ENCODE data around the gene PRORP. TPM values are rescaled to one million over a fixed set of nuclear protein-coding genes. Genes with fewer than 3 reads are reported as not detected.
"Not testable (repeated sequence)": the region's sequence is repeated elsewhere in the genome, so short reads cannot be mapped to it uniquely, and the experiment has no call there.

PRORP gene
- total and polyA plus RNA-seq, 2 donors = 28.5 to 42.1 TPM

DNA sequence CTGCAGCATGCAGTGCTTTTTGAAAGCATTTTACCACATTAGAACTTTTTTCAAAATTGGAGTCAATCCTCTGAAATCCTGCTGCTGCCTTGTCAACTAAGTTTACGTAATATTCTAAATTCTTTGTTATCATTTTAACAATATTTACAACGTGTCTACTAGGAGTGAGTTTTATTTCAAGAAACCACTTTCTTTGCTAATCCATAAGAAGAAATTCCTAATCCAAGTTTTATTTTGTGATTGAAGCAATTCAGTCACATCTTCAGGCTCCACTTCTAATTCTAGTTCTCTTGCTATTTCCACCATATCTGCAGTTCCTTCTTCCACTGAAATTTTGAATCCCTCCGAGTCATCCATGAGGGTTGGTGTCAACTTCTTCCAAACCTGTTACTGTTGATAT is 25.4 kb downstream of the PRORP start:
- Histone ChIP-seq H3K9me3 (ENCODE audit: control insufficient read depth in 2 of 2, insufficient read depth in 1 of 2, low read length in 1 of 2) (no peaks in the 10 kb centered on the region), H3K4me1 (ENCODE audit: control insufficient read depth in 2 of 2, insufficient read depth in 2 of 2, low read length in 2 of 2) (no peaks in the 10 kb centered on the region), H3K27ac (ENCODE audit: low read depth in 1 of 2, low read length in 1 of 2) (no peak overlapping the region), H3K27me3 (ENCODE audit: control insufficient read depth in 2 of 2, insufficient read depth in 1 of 2, low read length in 1 of 2) (no peaks in the 10 kb centered on the region), H3K36me3 (ENCODE audit: control insufficient read depth in 2 of 2, insufficient read depth in 2 of 2, low read length in 1 of 2) (peaks cover 3 to 6% of the 10 kb centered on the region in 2 donors), H3K4me3 (ENCODE audit: low read length in 2 of 2) (no peak overlapping the region)
- 96% methylated on average over 3 of the region's 3 CpGs for WGBS
- no peak for DNase-seq (ENCODE audit: low read depth in 6 of 9, low spot score in 9 of 9)

DNA sequence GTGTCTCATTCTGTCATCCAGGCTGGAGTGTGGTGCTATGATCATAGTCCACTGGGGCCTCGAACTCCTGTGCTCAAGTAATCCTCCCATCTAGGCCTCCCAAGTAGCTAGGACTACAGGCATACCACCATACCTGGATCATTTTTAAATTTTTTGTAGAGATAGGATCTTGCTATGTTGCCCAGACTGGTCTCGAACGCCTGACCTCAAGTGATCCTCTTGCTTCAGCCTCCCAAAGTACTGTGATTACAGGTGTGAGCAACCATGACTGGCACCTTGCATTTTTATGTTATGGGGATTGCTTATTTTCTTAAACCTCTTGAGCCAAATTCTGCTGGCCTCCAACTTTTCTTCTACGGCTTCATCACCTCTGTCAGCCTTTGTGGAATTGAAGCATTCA is 26.9 kb downstream of the PRORP start:
- Histone ChIP-seq H3K4me1 (ENCODE audit: control insufficient read depth in 2 of 2, insufficient read depth in 2 of 2, low read length in 2 of 2) (no peaks in the 10 kb centered on the region), H3K9me3 (ENCODE audit: control insufficient read depth in 2 of 2, insufficient read depth in 1 of 2, low read length in 1 of 2) (no peaks in the 10 kb centered on the region), H3K4me3 (ENCODE audit: low read length in 2 of 2) (no peak overlapping the region), H3K27ac (ENCODE audit: low read depth in 1 of 2, low read length in 1 of 2) (no peak overlapping the region), H3K27me3 (ENCODE audit: control insufficient read depth in 2 of 2, insufficient read depth in 1 of 2, low read length in 1 of 2) (no peaks in the 10 kb centered on the region), H3K36me3 (ENCODE audit: control insufficient read depth in 2 of 2, insufficient read depth in 2 of 2, low read length in 1 of 2) (peaks cover 0 to under 1% of the 10 kb centered on the region in 2 donors)
- DNase-seq (ENCODE audit: low read depth in 6 of 9, low spot score in 9 of 9) = no peak
- WGBS = 97% methylated on average over 4 of the region's 4 CpGs

DNA sequence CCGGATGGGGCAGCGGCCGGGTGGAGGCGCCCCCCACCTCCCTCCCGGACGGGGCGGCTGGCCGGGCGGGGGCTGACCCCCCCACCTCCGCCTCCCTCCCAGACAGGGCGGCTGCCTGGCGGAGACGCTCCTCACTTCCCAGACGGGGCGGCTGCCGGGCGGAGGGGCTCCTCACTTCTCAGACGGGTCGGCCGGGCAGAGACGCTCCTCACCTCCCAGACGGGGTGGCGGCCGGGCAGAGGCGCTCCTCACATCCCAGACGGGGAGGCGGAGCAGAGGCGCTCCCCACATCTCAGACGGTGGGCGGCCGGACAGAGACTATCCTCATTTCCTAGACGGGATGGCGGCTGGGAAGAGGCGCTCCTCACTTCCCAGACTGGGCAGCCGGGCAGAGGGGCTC is 30.2 kb downstream of the PRORP start:
- not testable (repeated sequence) for H3K27me3 ChIP-seq (ENCODE audit: control insufficient read depth in 2 of 2, insufficient read depth in 1 of 2, low read length in 1 of 2); H3K27ac ChIP-seq (ENCODE audit: low read depth in 1 of 2, low read length in 1 of 2); DNase-seq (ENCODE audit: low read depth in 6 of 9, low spot score in 9 of 9); H3K4me3 ChIP-seq (ENCODE audit: low read length in 2 of 2); H3K36me3 ChIP-seq (ENCODE audit: control insufficient read depth in 2 of 2, insufficient read depth in 2 of 2, low read length in 1 of 2); H3K4me1 ChIP-seq (ENCODE audit: control insufficient read depth in 2 of 2, insufficient read depth in 2 of 2, low read length in 2 of 2); H3K9me3 ChIP-seq (ENCODE audit: control insufficient read depth in 2 of 2, insufficient read depth in 1 of 2, low read length in 1 of 2)
- WGBS = 97% methylated on average over 35 of the region's 35 CpGs

DNA sequence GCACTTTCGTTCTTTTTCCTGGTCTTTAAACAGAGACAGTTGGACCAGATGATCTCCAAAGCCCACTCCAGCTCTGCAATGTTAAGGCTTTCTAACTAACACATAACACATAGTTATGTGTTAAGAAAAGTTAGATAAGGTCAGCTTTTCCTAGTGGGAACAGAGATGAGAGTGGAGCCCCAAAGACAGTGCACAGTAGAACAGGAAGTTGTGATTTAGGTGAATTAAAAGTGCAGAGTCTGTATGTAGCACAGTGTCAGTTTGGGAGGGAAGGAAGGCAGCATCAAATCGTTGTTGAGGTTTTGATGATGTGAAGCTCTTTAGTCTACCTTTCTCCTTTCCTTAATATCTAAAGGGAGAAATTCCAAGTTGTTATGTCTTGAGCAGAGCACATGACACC is 31.7 kb downstream of the PRORP start:
- H3K36me3 ChIP-seq (ENCODE audit: control insufficient read depth in 2 of 2, insufficient read depth in 2 of 2, low read length in 1 of 2) = peaks cover 3% of the 10 kb centered on the region in 2 donors
- H3K4me1 ChIP-seq (ENCODE audit: control insufficient read depth in 2 of 2, insufficient read depth in 2 of 2, low read length in 2 of 2) = peaks cover 2% of the 10 kb centered on the region in 2 donors
- no peak for DNase-seq (ENCODE audit: low read depth in 6 of 9, low spot score in 9 of 9)
- no peaks in the 10 kb centered on the region for H3K9me3 ChIP-seq (ENCODE audit: control insufficient read depth in 2 of 2, insufficient read depth in 1 of 2, low read length in 1 of 2)
- WGBS = 55% methylated on average over 2 of the region's 2 CpGs
- no peaks in the 10 kb centered on the region for H3K27me3 ChIP-seq (ENCODE audit: control insufficient read depth in 2 of 2, insufficient read depth in 1 of 2, low read length in 1 of 2)
- no peak overlapping the region for H3K4me3 ChIP-seq (ENCODE audit: low read length in 2 of 2)
- no peak overlapping the region for H3K27ac ChIP-seq (ENCODE audit: low read depth in 1 of 2, low read length in 1 of 2)

DNA sequence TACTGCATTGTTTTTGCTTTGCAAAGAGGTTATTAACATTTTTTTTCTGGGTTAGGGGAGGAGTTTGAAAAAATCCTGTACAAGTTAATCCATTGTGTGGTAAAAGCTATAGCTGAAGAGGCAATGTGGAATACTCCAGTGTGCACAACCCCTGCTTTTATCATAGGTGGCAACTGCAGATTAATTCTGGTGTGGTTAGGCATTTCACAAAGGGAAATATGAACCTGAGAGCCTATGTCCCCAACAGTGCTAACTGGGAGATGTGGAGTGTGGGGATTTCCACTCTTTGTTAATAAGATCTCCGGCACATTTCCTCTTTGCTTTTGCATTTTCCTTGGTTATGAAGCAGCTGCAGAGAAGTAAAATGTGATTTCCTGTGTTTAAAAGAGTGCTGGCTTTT is 33.6 kb downstream of the PRORP start:
- peak in 3 of 9 donors; percentile 5 to 37 (median 21) for DNase-seq (ENCODE audit: low read depth in 6 of 9, low spot score in 9 of 9)
- H3K4me1 ChIP-seq (ENCODE audit: control insufficient read depth in 2 of 2, insufficient read depth in 2 of 2, low read length in 2 of 2) = peaks cover 2% of the 10 kb centered on the region in 2 donors
- H3K27me3 ChIP-seq (ENCODE audit: control insufficient read depth in 2 of 2, insufficient read depth in 1 of 2, low read length in 1 of 2) = no peaks in the 10 kb centered on the region
- whole genome bisulfite sequencing = 34% methylated on average over 1 of the region's 1 CpG
- peaks cover 4 to 8% of the 10 kb centered on the region in 2 donors for H3K36me3 ChIP-seq (ENCODE audit: control insufficient read depth in 2 of 2, insufficient read depth in 2 of 2, low read length in 1 of 2)
- H3K9me3 ChIP-seq (ENCODE audit: control insufficient read depth in 2 of 2, insufficient read depth in 1 of 2, low read length in 1 of 2) = no peaks in the 10 kb centered on the region
- H3K27ac ChIP-seq (ENCODE audit: low read depth in 1 of 2, low read length in 1 of 2) = peak overlapping the region in 1 of 2 donors; percentile 22
- H3K4me3 ChIP-seq (ENCODE audit: low read length in 2 of 2) = no peak overlapping the region

DNA sequence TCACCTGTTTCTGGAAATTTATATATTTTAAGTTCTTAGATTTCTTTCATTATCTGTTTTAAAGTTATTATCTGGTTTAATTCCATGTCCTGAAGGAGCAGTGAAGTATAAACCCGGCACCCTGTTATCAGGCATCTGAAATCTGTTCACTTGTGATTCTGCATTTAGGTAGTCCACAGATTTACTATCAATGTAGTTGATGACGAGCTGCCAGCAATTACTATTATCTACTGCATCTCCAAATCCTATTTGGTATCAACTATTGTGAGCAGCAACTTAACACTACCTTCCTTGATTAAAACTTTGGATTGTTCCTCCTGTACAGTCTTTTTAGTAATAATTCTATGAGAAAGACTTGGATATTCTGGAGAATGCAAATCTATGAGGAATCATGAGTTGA is 36.1 kb downstream of the PRORP start:
- H3K9me3 ChIP-seq (ENCODE audit: control insufficient read depth in 2 of 2, insufficient read depth in 1 of 2, low read length in 1 of 2) = no peaks in the 10 kb centered on the region
- peaks cover 4 to 8% of the 10 kb centered on the region in 2 donors for H3K36me3 ChIP-seq (ENCODE audit: control insufficient read depth in 2 of 2, insufficient read depth in 2 of 2, low read length in 1 of 2)
- DNase-seq (ENCODE audit: low read depth in 6 of 9, low spot score in 9 of 9) = no peak
- no peaks in the 10 kb centered on the region for H3K27me3 ChIP-seq (ENCODE audit: control insufficient read depth in 2 of 2, insufficient read depth in 1 of 2, low read length in 1 of 2)
- H3K4me1 ChIP-seq (ENCODE audit: control insufficient read depth in 2 of 2, insufficient read depth in 2 of 2, low read length in 2 of 2) = peaks cover 2% of the 10 kb centered on the region in 2 donors
- H3K27ac ChIP-seq (ENCODE audit: low read depth in 1 of 2, low read length in 1 of 2) = no peak overlapping the region
- WGBS = 98% methylated on average over 2 of the region's 2 CpGs
- H3K4me3 ChIP-seq (ENCODE audit: low read length in 2 of 2) = no peak overlapping the region

DNA sequence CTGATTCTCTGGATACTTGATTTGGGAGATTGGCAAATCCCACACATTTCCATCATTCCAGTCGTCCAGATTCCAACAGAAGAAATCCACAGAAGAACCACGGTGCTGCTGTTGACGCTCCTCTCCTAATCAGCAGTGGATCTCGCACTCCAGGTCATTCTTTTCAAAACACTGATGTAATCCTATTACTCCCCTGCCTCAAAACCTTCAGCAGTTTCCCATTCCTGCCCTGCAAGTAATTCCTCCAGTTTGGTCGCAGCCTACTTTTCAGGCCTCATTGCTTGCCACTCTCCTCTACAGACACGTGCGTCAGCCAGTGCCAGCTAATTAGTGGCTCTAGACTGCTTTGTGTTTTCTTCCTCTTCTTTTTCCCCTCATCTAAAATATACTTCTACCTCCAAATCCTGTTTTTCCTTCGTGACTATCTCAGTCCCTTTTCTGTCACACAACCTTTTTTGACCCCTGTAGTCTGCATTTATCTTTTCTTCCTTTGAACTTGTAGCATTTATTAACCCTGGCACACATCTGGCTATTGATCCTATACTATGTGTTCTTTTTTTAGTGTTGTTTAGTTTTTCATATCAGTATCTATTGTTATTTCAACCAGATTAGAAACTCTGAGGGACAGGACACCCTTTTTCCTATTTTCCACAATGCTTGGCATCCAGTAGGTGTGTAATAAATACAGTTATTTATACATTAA is 36.8 kb downstream of the PRORP start:
- Histone ChIP-seq H3K4me1 (ENCODE audit: control insufficient read depth in 2 of 2, insufficient read depth in 2 of 2, low read length in 2 of 2) (peaks cover 2% of the 10 kb centered on the region in 2 donors), H3K36me3 (ENCODE audit: control insufficient read depth in 2 of 2, insufficient read depth in 2 of 2, low read length in 1 of 2) (peaks cover 4 to 8% of the 10 kb centered on the region in 2 donors), H3K4me3 (ENCODE audit: low read length in 2 of 2) (no peak overlapping the region), H3K27ac (ENCODE audit: low read depth in 1 of 2, low read length in 1 of 2) (no peak overlapping the region), H3K27me3 (ENCODE audit: control insufficient read depth in 2 of 2, insufficient read depth in 1 of 2, low read length in 1 of 2) (no peaks in the 10 kb centered on the region), H3K9me3 (ENCODE audit: control insufficient read depth in 2 of 2, insufficient read depth in 1 of 2, low read length in 1 of 2) (no peaks in the 10 kb centered on the region)
- no peak for DNase-seq (ENCODE audit: low read depth in 6 of 9, low spot score in 9 of 9)
- WGBS = 97% methylated on average over 8 of the region's 8 CpGs

DNA sequence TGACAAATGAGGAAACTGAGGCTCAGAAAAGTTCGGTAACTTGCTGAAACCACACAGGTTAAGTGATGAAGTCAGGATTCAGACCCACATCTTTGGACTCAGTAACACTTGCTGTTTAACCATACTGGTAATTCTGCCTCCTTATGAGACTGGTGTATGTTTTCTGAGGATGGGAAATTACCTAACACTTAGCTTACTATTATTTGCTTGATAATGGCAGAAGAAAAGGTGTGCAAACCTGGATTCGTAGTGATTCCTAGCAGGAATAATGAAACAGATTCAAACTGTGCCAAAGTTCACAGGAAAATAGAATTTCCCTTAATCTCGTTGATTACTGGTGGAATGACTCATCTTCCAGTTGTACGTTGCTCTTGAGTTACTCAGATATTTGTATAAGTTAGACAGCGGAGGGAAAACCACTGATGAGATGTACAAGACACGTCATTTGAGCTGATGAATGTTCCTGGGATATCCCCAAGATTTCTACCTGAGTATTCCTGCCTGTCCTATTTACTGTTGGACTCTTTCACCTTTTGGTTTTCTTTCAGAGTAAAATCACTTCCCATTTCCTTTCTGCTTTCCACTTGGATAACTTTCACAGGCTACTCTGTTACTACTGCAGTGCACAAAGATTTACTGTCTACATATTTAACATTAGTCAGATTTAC is 37.5 kb downstream of the PRORP start:
- WGBS = 93% methylated on average over 6 of the region's 6 CpGs
- H3K9me3 ChIP-seq (ENCODE audit: control insufficient read depth in 2 of 2, insufficient read depth in 1 of 2, low read length in 1 of 2) = no peaks in the 10 kb centered on the region
- no peaks in the 10 kb centered on the region for H3K27me3 ChIP-seq (ENCODE audit: control insufficient read depth in 2 of 2, insufficient read depth in 1 of 2, low read length in 1 of 2)
- H3K36me3 ChIP-seq (ENCODE audit: control insufficient read depth in 2 of 2, insufficient read depth in 2 of 2, low read length in 1 of 2) = peaks cover 4 to 8% of the 10 kb centered on the region in 2 donors
- H3K27ac ChIP-seq (ENCODE audit: low read depth in 1 of 2, low read length in 1 of 2) = peak overlapping the region in 1 of 2 donors; percentile 8
- H3K4me1 ChIP-seq (ENCODE audit: control insufficient read depth in 2 of 2, insufficient read depth in 2 of 2, low read length in 2 of 2) = peaks cover 2% of the 10 kb centered on the region in 2 donors
- DNase-seq (ENCODE audit: low read depth in 6 of 9, low spot score in 9 of 9) = no peak
- no peak overlapping the region for H3K4me3 ChIP-seq (ENCODE audit: low read length in 2 of 2)

DNA sequence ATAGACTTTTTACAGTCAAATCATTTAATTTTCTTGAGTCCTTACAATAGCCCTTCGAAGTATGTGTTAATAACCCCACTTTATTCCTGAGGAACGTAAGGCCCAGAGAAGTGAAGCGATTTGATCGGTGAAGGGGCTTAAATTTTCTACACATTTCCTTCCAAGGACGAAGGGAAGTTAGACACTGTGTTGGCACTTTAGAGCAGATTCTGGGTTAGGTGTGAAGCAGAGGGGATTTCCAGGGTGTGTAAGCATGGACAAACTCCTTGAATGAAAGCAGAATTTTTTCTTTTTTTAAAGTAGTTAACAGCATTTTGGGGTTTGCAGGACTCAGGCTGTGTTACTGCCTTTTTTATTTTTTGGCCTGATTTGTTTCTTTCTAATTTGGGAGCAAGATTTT is 38.9 kb downstream of the PRORP start:
- no peak overlapping the region for H3K27ac ChIP-seq (ENCODE audit: low read depth in 1 of 2, low read length in 1 of 2)
- no peaks in the 10 kb centered on the region for H3K27me3 ChIP-seq (ENCODE audit: control insufficient read depth in 2 of 2, insufficient read depth in 1 of 2, low read length in 1 of 2)
- H3K9me3 ChIP-seq (ENCODE audit: control insufficient read depth in 2 of 2, insufficient read depth in 1 of 2, low read length in 1 of 2) = no peaks in the 10 kb centered on the region
- DNase-seq (ENCODE audit: low read depth in 6 of 9, low spot score in 9 of 9) = no peak
- no peaks in the 10 kb centered on the region for H3K4me1 ChIP-seq (ENCODE audit: control insufficient read depth in 2 of 2, insufficient read depth in 2 of 2, low read length in 2 of 2)
- peaks cover 4 to 8% of the 10 kb centered on the region in 2 donors for H3K36me3 ChIP-seq (ENCODE audit: control insufficient read depth in 2 of 2, insufficient read depth in 2 of 2, low read length in 1 of 2)
- no peak overlapping the region for H3K4me3 ChIP-seq (ENCODE audit: low read length in 2 of 2)
- 84% methylated on average over 5 of the region's 5 CpGs for WGBS
